Measurements from ENCODE around the gene KLHL17. TPM values are rescaled to one million over a fixed set of nuclear protein-coding genes. Genes with fewer than 3 reads are reported as not detected.
A peak's percentile ranks its signal among the peaks of the same experiment; 100 is the strongest.

Gene KLHL17
- total RNA-seq, 1 donor from 2014 or later: 13.6 TPM

DNA sequence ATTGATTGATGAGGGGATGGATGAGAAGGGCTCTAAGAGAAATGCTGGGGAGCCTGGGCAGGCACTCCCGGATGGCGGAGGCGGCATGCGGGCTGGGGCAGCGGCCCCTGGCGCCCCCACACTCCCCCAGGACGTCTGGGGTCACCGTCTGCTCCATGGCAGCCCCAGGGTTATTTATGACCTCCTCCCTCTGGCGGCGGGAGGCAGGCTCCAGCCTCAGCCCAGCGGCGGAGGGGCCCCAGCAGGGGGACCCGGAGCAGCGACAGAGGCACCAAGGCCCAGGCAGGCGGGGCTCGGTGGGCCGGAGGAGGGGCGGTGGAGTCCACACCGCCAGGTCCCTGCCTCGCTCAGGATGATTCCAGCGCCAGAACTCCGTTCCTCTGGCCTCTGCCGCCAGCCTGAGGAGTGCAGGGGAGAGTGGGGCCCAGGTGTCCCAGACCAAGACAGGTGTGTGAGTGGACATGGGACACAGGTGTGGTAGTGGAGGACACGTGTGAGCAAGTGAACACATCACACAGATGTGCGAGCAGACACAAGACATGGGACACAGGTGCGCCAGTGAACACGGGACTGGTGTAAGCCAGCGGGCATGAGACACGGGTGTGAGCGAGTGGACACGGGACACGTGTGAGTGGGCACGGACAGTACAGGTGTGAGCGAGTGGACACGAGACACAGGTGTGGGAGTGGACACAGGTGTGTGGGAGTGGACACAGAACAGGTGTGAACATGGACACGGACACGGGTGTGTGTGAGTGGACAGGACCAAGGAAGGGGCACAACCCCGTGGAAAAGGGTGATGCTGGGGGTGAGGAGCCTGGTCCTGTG lies 39.2 kb upstream of the KLHL17 start:
- peak; percentile 81 for DNase-seq (ENCODE audit: low read depth)

GRCh38 chr1:923131-923990 lies 37.0 kb upstream of the KLHL17 start, which contains the start of gene SAMD11:
Gene SAMD11 (plus strand): TSS chr1:923923. CDS start chr1:924432, 509 bp downstream.
- peak; percentile 87 for DNase-seq (ENCODE audit: low read depth)

DNA sequence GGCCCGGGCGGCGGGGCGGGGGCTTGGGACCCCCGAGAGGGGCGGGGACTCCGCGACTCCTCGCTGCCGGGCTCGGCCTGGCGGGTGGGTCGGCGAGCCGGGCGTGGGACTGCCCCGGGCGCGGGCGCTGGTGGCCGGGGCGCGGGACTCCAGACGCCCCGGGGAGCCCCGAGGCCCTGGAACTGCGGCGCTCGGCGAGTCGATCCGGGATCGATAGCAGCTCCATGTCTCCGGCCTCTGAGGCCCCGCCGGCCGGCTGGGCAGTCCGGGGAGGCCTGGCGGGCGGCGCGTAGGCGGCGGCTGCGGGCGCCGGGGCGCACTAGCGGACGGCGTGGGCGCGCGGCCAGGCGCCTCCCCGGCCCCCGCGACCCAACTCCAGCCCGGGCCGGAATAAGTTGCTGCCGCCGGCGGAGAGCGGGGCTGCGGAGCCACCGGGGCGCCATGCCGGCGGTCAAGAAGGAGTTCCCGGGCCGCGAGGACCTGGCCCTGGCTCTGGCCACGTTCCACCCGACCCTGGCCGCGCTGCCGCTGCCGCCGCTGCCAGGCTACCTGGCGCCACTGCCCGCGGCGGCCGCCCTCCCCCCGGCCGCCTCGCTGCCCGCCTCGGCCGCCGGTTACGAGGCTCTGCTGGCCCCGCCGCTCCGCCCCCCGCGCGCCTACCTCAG lies 36.3 kb upstream of the KLHL17 start:
- no peak for DNase-seq (ENCODE audit: low read depth)

GRCh38 chr1:924656-925560 lies 35.5 kb upstream of the KLHL17 start:
- DNase-seq (ENCODE audit: low read depth): no peak

DNA sequence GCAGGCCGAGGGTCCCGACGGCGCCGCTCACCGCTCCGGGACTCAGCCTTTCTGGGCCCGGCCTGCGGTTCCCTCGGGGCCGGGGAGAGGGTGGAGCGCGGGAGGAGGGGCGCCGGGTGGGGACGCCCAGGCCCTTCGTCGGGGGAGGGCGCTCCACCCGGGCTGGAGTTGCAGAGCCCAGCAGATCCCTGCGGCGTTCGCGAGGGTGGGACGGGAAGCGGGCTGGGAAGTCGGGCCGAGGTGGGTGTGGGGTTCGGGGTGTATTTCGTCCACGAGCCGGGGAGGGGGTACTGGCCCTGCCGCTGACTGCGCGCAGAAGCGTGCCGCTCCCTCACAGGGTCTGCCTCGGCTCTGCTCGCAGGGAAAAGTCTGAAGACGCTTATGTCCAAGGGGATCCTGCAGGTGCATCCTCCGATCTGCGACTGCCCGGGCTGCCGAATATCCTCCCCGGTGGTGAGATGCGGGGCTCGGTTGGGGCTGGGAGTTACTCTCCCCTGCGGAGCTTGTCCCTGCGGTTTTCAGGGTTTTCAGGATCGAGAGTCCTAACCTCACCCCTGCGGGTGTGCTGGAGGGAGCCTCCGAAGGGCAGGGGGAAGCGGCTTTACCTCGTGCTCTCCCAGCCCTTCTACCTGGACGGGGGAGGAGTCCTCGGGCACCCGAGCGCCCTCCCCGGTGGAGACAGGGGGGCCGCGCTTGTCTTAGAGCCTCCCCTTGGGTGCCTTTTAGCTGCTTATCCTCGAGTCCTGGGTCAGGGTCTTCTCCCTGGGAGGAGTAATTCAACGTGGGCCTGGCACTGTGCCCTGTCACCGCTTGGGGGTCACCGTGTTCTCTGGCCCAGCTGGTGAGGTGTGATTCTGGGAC lies 34.6 kb upstream of the KLHL17 start:
- no peak for DNase-seq (ENCODE audit: low read depth)

GRCh38 chr1:927234-927633 lies 33.1 kb upstream of the KLHL17 start:
- no peak for DNase-seq (ENCODE audit: low read depth)

DNA sequence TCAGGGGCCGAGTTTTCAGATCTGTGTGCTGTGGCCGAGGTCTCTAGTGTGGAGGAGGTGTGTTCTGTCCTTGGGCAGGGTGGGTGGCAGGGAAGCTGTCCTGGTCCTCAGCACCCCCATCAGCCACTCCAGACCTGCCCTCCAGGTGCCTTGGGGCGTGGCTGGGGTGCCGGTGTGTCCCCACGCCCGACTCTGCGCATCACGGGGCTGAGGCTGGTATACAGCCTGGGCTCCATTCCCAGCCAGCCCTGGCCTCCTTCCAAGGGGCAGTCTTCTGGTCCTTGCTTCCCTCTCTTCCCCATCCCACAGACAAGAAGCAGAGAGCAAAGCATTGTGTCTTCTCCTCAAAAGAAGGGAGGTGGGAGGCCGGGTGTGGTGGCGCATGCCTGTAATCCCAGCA lies 32.6 kb upstream of the KLHL17 start:
- DNase-seq (ENCODE audit: low read depth): no peak

- no peak for DNase-seq (ENCODE audit: low read depth)
Measured at GRCh38 chr1:928825-929661, 31.3 kb upstream of the KLHL17 start.

DNA sequence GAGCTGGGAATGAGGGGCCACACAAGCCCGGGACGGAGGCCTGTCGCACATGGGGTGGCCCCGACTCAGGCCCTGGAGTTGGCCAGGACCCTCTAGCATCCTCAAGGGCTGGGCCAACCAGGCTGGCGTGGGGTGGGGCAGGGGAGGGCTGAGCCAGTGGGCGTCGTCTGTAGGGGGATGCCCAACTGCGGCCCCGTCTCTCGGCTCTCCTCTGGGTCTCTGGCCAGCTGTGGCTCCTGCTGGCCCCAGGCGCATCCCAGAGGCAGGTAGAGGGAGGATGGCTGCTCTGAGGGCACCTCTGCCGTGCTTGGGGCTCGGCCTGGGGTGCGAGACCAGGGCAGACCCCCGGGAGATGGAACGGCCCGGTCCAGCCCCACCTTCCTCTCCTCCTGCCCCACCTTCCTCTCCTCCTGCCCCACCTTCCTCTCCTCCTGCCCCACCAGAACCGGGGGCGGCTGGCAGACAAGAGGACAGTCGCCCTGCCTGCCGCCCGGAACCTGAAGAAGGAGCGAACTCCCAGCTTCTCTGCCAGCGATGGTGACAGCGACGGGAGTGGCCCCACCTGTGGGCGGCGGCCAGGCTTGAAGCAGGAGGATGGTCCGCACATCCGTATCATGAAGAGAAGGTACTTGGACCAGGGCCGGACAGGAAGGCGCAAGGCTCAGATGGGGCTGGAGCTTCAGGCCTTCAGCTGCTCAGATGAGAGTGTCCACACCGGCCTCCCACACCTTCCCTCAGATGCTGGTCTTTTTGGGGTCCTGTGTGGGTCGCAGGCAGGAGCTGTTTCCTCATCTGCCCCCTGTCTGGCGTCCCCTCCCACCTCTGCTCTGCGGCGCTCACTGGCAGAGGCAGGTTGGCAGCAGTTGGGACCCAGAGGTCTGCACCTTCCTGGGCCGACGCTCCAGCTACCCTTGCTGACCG lies 30.4 kb upstream of the KLHL17 start:
- DNase-seq (ENCODE audit: low read depth): no peak

DNA sequence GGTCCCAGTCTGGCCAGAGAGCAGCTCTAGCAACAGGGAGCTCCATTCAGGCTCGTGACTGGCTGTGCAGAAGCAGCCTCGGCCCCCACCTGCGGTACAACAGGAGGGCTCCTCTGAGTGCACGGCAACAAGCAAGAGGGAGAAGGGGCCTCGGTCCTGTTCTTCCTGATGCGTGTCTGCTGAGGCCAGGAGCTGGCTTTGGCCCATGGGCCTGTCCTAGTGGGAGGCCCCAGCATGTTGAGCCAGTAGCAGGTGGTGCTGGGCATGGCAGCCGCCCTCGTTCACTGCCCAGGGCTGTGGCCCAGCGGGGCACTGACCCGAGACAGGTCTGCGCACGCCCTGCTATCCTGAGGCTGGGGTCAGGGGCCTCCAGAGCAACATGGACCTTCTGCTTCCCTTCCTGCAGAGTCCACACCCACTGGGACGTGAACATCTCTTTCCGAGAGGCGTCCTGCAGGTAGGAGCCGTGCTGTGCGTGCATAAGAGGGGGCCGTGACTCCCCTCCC lies 29.7 kb upstream of the KLHL17 start:
- DNase-seq (ENCODE audit: low read depth): no peak

DNA sequence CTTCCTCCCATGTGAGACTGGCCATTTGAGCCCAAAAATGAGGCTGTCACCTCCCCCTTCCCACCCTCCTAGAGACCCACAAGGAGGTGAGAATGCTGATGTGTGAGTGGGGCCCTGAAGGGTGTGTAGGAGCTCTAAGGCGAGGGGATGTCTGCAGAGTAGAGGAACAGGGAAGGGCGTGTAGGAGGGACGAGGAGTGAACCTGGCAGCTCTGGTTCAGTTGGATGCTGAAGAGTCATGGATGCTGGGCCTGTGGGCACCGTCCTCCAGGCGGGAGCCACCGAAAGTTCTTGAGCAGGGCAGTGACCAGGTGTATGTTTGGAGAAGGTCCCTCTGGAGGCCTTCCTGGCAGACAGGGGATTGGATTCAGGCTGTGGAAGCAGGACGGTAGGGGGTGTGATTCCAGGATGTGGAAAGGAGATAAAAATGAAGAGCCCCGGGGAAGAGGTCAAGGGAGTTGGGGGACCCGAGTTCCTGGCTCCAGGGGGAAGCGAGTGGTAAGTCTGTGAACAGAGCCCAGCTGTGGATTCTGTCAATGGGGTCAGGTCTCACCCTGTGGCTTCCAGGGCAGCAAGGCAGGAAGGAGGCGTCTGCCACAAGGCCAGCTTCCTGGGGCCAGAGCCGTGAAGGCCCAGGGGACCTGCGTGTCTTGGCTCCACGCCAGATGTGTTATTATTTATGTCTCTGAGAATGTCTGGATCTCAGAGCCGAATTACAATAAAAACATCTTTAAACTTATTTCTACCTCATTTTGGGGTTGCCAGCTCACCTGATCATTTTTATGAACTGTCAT lies 28.8 kb upstream of the KLHL17 start:
- no peak for DNase-seq (ENCODE audit: low read depth)

- no peak for DNase-seq (ENCODE audit: low read depth)
Measured at GRCh38 chr1:932173-932510, 28.2 kb upstream of the KLHL17 start.

DNA sequence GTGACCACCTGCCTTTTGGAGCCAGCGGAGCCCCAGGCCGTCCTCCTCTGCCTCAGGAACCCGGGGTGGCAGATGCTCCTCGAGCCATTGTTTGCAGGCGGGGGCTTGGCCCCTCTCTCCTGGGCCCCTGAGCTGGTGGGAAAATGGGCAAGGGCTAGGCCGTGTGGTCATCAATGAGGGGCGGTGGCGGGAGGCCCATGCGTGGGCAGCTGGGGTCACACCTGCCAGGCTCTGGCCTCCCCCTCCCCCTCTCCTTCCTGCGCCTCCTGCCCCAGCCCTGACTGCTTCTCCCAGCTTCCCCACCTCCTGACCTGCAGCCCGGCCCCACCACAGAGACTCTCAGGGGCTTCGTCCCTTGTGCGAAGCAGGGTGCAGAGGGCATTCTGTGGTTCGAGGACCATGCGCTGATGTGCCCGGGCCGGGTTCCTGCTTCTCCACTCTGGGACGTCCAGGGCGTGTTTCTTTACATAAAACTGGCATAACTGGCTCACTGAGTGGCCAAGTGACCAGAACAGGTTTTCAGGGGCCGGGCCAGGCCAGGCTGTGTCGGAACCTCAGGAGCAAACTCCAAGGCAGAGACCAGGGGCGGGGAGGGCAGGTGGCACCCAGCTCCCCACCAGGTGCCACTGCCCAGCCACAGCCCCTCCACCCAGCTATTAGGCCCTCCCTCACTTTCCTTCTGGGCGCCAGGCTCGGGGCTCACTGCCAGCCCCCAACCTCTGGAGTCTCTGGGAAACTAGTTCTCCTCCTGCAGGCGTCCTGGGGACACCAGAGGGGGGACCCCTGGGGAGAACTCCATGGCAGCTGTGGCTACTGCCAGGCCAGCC lies 27.4 kb upstream of the KLHL17 start:
- DNase-seq (ENCODE audit: low read depth): no peak

GRCh38 chr1:933603-933940 lies 26.8 kb upstream of the KLHL17 start:
- no peak for DNase-seq (ENCODE audit: low read depth)

- no peak for DNase-seq (ENCODE audit: low read depth)
Measured at GRCh38 chr1:934991-935750, 25.2 kb upstream of the KLHL17 start.
